Thyroid gland (tissue), 4 donors: ENCODE data around the gene UMODL1. TPM values are rescaled to one million over a fixed set of nuclear protein-coding genes. Genes with fewer than 3 reads are reported as not detected.
"Not testable (repeated sequence)": the region's sequence is repeated elsewhere in the genome, so short reads cannot be mapped to it uniquely, and the experiment has no call there.

ENCODE experiments used
- DNase-seq, 2 donors: peaks; one replicate each; pipeline ENCODE4 v3.0.0-alpha.2; 2019
- H3K27ac ChIP-seq, 3 donors: fragments of 200-600 bp; sonication (generic); 1 replicate in 2 of 3; 2 replicates in 1 of 3; pipeline ENCODE4 v1.5.1; 2016 to 2019; ENCODE audit warnings: mild to moderate bottlenecking in 1 of 3, moderate library complexity in 1 of 3
- H3K27me3 ChIP-seq: fragments of 200-600 bp; sonication (generic); one replicate; pipeline ENCODE4 v1.5.1; 2019
- H3K36me3 ChIP-seq, 2 donors: fragments of 200-600 bp; sonication (generic); one replicate each; pipeline ENCODE4 v1.5.1; 2016 to 2019
- H3K4me1 ChIP-seq, 2 donors: fragments of 200-600 bp; sonication (generic); one replicate each; pipeline ENCODE4 v1.5.1; 2017 to 2019
- H3K4me3 ChIP-seq, 3 donors: fragments of 200-600 bp; sonication (generic); replicated peaks in 1 of 3; 1 replicate in 2 of 3; 2 replicates in 1 of 3; pipeline ENCODE4 v1.5.1; 2016; ENCODE audit warnings: mild to moderate bottlenecking in 1 of 3
- H3K9me3 ChIP-seq: fragments of 200-600 bp; sonication (generic); one replicate; pipeline ENCODE4 v1.5.1; 2017
- POLR2A ChIP-seq, 2 donors: fragments of 450-650 bp; IDR thresholded peaks; one replicate each; pipeline ENCODE4 v1.6.1; 2017; ENCODE audit warnings: antibody characterized with exemption in 2 of 2, mild to moderate bottlenecking in 2 of 2, moderate library complexity in 1 of 2
- WGBS, 2 donors: methylation state at CpG; one replicate each; pipeline ENCODE4 v1.1.5; 2017; 5-methylcytosine and 5-hydroxymethylcytosine counted together
- intact Hi-C: fragments of 100-400 bp; cut with DNase I; formaldehyde crosslinking; loops from one replicate; pipeline ENCODE4 v1.15.1; 2023
- total RNA-seq, 4 donors: library from RNA; depleted of rRNA; stranded (reverse); fragments of >200 nt; gene quantifications; one replicate each; pipeline ENCODE4 v1.2.3, GENCODE V29; 2016
- TF ChIP-seq, protein P1 (sequence below), 6 experiments: fragments of 200-600 bp in 3 of 6; fragments of 450-650 bp in 3 of 6; sonication (generic) in 3 of 6; IDR thresholded peaks; one replicate each; pipeline ENCODE4 v1.5.1; 2016 to 2019; ENCODE audit warnings: antibody characterized with exemption in 6 of 6, mild to moderate bottlenecking in 2 of 6, inconsistent platforms in 1 of 6, moderate library complexity in 1 of 6

Gene UMODL1
- total RNA-seq, 4 donors from 2014 or later: not detected

DNA sequence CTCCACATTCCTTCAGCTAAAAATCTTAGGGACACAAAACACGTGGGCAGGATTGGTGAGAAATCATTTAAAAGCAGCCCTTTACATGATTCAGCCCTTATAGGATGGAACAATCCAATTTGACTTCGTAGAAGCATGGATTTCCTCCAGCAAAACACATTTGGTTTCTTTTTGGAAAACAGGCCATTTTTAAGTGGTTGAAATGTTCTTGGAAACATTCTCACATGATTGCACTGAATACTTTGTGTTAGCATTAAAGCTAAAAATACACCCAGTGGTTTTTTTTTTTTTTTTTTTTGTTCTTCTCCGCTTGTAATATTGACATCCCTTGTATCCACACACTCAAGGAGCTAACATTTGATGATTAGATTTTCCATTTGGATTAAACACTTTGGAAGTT, 105.7 kb downstream of the UMODL1 start:
- H3K36me3 ChIP-seq: no peaks in the 10 kb centered on the region
- no peaks in the 10 kb centered on the region for H3K27me3 ChIP-seq
- peaks cover 9 to 14% of the 10 kb centered on the region in 2 donors for H3K4me1 ChIP-seq
- 31 to 38% methylated on average over 3 of the region's 3 CpGs for WGBS, 2 donors
- H3K9me3 ChIP-seq: no peaks in the 10 kb centered on the region
- TF ChIP-seq POLR2A (IDR thresholded peaks at IDR 0.05): no peak
- TF ChIP-seq, protein P1, sequence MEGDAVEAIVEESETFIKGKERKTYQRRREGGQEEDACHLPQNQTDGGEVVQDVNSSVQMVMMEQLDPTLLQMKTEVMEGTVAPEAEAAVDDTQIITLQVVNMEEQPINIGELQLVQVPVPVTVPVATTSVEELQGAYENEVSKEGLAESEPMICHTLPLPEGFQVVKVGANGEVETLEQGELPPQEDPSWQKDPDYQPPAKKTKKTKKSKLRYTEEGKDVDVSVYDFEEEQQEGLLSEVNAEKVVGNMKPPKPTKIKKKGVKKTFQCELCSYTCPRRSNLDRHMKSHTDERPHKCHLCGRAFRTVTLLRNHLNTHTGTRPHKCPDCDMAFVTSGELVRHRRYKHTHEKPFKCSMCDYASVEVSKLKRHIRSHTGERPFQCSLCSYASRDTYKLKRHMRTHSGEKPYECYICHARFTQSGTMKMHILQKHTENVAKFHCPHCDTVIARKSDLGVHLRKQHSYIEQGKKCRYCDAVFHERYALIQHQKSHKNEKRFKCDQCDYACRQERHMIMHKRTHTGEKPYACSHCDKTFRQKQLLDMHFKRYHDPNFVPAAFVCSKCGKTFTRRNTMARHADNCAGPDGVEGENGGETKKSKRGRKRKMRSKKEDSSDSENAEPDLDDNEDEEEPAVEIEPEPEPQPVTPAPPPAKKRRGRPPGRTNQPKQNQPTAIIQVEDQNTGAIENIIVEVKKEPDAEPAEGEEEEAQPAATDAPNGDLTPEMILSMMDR (IDR thresholded peaks at IDR 0.05): no peak
- H3K4me3 ChIP-seq: no peak overlapping the region
- peak overlapping the region in 2 of 3 donors; percentile 65 to 69 for H3K27ac ChIP-seq
- no peak for DNase-seq
- intact Hi-C loops: no loop called here

DNA sequence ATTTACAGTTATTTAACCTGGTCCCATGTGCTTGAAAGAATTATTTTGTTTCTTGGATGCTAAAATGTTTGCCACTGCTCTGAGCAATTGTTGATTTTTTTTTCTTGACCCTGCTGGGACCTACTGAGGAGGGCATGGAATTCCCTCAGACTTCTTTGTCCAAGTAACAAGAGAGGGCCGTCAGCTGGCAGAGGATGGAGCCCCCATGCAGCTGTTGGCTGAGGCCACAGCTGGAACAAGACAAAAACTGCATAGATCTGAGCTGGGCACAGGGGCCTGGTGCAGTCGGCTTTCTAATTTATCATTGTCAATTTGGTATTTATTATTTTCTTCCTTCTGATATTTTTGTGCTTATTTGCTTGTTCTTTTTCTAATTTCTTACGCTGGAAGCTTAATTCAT, 108.2 kb downstream of the UMODL1 start:
- no peak for DNase-seq
- intact Hi-C loops: no loop called here
- TF ChIP-seq POLR2A (IDR thresholded peaks at IDR 0.05): no peak
- TF ChIP-seq, protein P1 (IDR thresholded peaks at IDR 0.05): no peak

DNA sequence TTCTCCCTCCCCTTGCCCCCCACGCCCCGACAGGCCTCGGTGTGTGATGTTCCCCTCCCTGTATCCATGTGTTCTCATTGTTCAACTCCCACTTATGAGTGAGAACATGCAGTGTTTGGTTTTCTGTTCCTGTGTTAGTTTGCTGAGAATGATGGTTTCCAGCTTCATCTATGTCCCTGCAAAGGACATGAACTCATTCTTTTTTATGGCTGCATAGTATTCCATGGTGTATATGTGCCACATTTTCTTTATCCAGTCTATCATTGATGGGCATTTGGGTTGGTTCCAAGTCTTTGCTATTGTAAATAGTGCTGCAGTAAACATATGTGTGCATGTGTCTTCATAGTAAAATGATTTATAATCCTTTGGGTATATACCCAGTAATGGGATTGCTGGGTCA, 108.9 kb downstream of the UMODL1 start:
- H3K9me3 ChIP-seq, intact Hi-C loops, H3K36me3 ChIP-seq, H3K27ac ChIP-seq, DNase-seq, H3K27me3 ChIP-seq, H3K4me3 ChIP-seq: not testable (repeated sequence)
- peaks cover 9 to 14% of the 10 kb centered on the region in 2 donors for H3K4me1 ChIP-seq
- WGBS, 2 donors: 92 to 97% methylated on average over 3 of the region's 3 CpGs

More for the DNA sequence above, 108.2 kb downstream of the UMODL1 start:
- peaks cover 9 to 14% of the 10 kb centered on the region in 2 donors for H3K4me1 ChIP-seq
- H3K9me3 ChIP-seq: no peaks in the 10 kb centered on the region
- WGBS, 2 donors: 78 to 88% methylated on average over 3 of the region's 3 CpGs
- no peak overlapping the region for H3K27ac ChIP-seq
- H3K27me3 ChIP-seq: no peaks in the 10 kb centered on the region
- H3K36me3 ChIP-seq: no peaks in the 10 kb centered on the region
- no peak overlapping the region for H3K4me3 ChIP-seq

DNA sequence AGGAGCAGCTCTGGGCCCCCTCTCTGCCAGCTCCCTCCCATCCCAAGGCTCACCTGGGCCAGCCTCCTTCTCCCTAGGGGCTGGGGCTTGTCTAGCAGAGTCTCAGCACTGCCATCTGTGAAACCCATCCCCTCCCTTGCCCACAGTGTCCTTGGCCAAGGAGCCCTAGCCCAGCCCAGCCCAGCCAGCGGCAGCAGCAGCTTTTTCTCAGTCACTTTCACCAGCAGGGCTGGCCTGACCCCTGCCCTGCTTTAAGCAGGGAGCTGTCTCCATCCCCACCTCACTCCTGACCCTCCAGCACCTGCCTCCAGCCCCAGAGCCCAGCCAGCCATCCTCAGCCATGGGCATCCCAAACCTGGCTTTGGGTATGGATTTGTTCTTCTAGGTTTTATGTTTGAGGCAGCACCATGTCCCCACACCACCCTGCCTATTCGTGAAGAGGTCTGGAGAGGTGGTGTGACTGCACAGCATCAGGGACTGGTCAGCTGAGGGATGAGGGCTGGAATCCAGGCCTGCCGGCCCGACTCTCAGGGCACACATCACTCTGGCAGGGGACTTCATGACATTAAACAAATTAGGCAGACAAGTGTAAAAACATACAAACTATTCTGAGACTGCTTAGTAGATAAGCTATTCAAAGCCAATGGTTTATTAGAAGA, 111.7 kb downstream of the UMODL1 start:
- TF ChIP-seq, protein P1 (IDR thresholded peaks at IDR 0.05): no peak
- TF ChIP-seq POLR2A (IDR thresholded peaks at IDR 0.05): no peak
- no peak for DNase-seq
- intact Hi-C loops: no loop called here
- Histone ChIP-seq H3K36me3 (no peaks in the 10 kb centered on the region), H3K27ac (no peak overlapping the region), H3K4me3 (no peak overlapping the region), H3K9me3 (no peaks in the 10 kb centered on the region), H3K27me3 (no peaks in the 10 kb centered on the region), H3K4me1 (peaks cover 0 to under 1% of the 10 kb centered on the region in 2 donors)
- 76 to 83% methylated on average over 3 to 4 of the region's 4 CpGs for WGBS, 2 donors

DNA sequence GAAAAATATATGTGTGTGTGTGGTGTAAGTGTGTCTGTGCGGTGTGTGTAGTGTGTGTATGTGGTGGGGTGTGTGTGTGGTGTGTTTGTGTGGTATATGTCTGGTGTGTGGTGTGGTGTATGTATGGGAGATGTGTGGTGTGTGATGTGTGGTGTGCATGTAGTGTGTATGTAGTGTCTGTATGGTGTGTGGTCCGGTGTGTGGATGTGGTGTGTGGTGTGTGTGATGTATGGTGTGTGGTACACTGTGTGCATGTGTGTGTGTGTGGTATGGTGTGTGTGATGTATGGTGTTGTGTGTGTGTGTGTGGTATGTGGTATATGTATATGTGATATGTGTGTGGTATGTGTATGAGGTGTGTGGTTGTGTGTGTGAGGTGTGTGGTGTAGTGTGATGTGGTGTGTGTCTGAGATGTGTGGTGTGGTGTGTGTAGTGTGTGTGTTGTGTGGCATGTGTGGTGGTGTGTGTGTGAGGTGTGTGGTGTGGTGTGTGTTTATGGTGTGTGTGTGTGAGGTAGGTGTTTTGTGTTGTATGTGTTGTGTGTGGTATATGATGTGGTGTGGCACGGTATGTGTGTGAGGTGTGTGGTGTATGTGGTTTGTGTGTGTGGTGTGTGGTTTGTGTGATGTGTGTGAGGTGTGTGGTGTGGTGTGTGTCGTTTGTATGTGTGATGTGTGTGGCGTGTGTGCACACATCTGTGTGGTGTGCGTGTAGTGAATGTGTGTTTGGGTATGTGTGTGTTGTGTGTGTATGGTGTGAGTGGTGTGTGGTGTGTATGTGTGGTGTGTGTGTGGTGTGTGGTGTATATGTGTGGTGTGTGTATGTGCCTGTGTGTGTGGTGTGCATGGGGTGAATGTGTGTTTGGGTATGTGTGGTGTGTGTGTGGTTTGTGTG, 112.5 kb downstream of the UMODL1 start:
- Histone ChIP-seq H3K4me1 (peaks cover 0 to 8% of the 10 kb centered on the region in 2 donors), H3K9me3 (no peaks in the 10 kb centered on the region), H3K27me3 (no peaks in the 10 kb centered on the region), H3K27ac (no peak overlapping the region), H3K4me3 (no peak overlapping the region), H3K36me3 (no peaks in the 10 kb centered on the region)
- DNase-seq: no peak
- WGBS, 2 donors: 88 to 93% methylated on average over 6 of the region's 6 CpGs
- no peak for TF ChIP-seq POLR2A (IDR thresholded peaks at IDR 0.05)
- TF ChIP-seq, protein P1 (IDR thresholded peaks at IDR 0.05): no peak
- intact Hi-C loops: no loop called here
